H7 (cell line): ENCODE measurements around the gene CYP26C1. TPM values are rescaled to one million over a fixed set of nuclear protein-coding genes. Genes with fewer than 3 reads are reported as not detected.

ENCODE experiments used
- DNase-seq: peaks from one replicate; pipeline ENCODE4 v3.0.0; 2012
- H3K27me3 ChIP-seq: 2 replicates; pipeline ENCODE4 v1.6.0; 2011; ENCODE audit warnings: mild to moderate bottlenecking, low read length; ENCODE audit not compliant: control insufficient read depth, insufficient read depth
- H3K36me3 ChIP-seq: replicated peaks from 2 replicates; pipeline ENCODE4 v1.5.1; 2011; ENCODE audit warnings: low read length; ENCODE audit not compliant: control insufficient read depth, insufficient read depth
- H3K4me3 ChIP-seq: 2 replicates; pipeline ENCODE4 v1.5.1; 2011; ENCODE audit warnings: low read depth, mild to moderate bottlenecking, control low read depth, low read length, moderate library complexity; ENCODE audit not compliant: insufficient read depth
- total RNA-seq: library from RNA; depleted of rRNA; stranded (reverse); fragments of >200 nt; shearing (Covaris generic); gene quantifications from 2 replicates; pipeline ENCODE4 v1.2.3, GENCODE V29; 2014; rRNA removed

Gene CYP26C1, protein sequence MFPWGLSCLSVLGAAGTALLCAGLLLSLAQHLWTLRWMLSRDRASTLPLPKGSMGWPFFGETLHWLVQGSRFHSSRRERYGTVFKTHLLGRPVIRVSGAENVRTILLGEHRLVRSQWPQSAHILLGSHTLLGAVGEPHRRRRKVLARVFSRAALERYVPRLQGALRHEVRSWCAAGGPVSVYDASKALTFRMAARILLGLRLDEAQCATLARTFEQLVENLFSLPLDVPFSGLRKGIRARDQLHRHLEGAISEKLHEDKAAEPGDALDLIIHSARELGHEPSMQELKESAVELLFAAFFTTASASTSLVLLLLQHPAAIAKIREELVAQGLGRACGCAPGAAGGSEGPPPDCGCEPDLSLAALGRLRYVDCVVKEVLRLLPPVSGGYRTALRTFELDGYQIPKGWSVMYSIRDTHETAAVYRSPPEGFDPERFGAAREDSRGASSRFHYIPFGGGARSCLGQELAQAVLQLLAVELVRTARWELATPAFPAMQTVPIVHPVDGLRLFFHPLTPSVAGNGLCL
- 0.26 and 0.28 TPM in 2 replicates for total RNA-seq

DNA sequence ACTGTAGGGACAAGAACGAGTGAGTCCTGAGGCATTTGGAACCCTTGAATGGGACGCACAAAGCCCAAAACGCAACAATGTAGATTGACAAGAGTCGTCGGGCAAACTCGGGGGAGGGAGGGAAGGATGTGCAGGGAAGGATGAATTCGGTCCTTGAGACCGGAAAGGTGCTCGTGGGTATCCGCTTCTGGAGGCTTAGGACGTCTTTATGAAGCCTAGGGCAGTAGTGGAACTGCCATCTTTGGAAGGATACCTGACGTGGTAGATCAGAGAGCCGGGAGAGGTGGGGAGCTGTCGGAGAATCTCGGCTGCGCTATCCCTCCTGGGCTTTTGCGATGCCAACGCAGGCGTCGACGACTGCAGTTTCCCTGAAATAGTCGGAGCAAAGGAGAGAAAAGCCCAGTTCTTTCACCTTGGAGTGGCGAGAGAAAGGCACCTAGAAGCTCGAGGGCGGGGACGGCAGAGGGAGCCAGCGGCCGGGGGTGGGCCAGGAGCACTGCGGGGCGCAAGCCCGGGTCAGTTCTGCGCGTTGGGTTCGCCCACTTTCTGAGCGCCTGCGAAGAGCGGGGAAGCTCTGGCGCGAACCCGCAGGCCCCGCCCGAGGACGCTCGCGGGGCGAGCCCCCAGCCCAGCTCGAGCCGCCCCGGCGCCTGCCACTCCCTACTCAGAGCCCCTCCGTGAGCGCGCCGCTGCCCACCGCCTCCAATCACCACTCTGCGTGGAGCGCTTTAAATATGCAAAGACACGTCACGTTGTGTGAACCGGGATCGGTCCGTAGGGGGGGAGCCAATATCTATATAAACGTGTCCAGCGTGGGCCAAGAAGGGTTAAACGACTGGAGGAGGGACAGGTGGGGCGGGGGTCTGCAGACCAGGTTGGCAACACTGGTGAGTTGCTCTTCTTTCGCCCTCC is at the start of gene CYP26C1:
CYP26C1 (plus strand) TSS at position 824 of the 912 bp plus-strand sequence. CDS start 466 bp downstream, outside the sequence.
- H3K36me3 ChIP-seq, result no peaks in the 10 kb centered on the region
- peak within 1 kb of the TSS; percentile 34 for H3K4me3 ChIP-seq
- peaks cover 73% of the 10 kb centered on the region for H3K27me3 ChIP-seq
- peak; percentile 72 for DNase-seq

DNA sequence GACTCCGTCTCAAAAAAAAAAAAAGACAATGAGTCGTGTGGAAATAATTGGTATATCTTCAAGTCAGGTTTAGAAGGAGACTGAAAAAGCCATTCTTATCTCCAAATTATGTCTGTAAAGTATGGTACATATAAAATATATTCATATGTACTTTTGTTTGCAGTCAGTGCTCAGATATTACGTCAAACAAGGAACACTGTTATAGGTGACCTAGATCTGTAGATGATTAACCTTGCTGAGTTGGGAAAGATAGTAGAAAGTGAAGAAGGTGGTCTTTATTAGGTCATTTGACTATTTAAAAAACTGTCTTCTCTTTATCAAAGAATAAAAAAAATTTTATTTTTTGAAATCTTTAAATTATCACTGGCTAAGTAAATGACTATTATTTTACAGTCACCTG is 44.9 kb upstream of the CYP26C1 start:
- Histone ChIP-seq H3K36me3 (no peaks in the 10 kb centered on the region), H3K27me3 (no peaks in the 10 kb centered on the region), H3K4me3 (no peak overlapping the region)
- no peak for DNase-seq

DNA sequence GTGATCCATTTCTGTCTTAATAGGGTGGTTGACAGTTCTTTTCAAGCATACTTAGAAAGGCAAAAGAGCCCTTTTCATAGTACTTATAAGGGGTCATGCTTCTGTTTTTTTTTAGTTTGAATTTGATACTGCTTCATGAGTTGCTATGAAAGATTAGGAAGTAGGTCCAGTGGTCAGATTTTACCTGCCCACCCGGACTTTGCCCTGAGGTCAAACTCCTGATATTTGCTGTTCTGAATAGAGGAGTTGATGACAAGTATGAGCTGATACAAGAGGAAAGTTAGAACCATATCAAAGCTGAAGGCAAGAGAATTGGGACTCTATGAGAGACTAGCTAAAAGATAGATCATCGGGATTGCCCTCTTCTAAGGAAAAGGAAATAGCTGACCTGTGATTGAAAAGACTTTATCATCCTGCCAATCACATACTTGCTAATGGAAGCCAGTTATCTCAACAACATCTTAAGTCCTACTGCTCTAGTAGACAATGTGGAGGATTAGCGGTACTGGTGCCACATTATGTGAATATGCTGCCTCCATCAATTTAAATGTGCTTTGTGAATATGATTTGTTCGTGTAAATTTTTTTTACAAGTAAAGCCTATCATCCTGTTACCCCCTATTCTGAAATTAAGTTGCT is 37.5 kb upstream of the CYP26C1 start:
- Histone ChIP-seq H3K27me3 (no peaks in the 10 kb centered on the region), H3K4me3 (no peak overlapping the region), H3K36me3 (no peaks in the 10 kb centered on the region)
- DNase-seq, result no peak

DNA sequence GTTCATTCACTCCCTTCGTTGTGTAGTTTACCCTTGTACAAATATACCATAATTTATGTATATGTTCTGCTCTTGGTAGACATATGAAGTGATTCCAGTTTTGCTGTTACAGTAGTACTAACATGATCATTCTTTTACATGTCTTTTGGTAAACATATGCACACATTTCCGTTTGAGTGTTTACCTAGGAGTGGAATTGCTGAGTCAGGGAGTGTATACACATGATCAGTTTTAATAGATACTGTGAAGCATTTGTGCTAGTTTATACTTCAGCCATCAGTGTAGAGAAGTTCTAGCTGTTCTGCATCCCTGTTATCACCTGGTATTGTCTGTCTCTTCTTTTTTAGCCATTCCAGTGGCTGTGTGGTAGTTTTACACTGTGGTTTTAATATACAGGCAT is 34.5 kb upstream of the CYP26C1 start:
- no peak for DNase-seq
- Histone ChIP-seq H3K4me3 (no peak overlapping the region), H3K36me3 (no peaks in the 10 kb centered on the region), H3K27me3 (no peaks in the 10 kb centered on the region)

DNA sequence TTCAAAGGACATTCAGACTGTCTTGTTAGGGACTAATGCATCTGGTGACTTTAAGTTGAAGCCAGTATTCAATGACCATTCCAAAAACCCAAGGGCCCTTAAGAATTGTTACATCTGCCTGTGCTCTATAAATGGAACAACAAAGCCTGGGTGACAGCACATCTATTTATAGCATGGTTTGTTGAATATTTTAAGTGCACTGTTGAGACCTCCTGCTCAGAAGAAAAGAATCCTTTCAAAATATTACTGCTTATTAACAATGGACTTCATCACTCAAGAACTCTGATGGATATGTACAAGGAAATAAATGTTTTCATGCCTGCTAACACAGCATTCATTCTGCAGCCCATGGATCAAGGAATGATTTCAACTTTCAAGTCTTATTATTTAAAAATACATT is 33.1 kb upstream of the CYP26C1 start:
- DNase-seq, result no peak
- H3K36me3 ChIP-seq, result no peaks in the 10 kb centered on the region
- H3K4me3 ChIP-seq, result no peak overlapping the region
- no peaks in the 10 kb centered on the region for H3K27me3 ChIP-seq

DNA sequence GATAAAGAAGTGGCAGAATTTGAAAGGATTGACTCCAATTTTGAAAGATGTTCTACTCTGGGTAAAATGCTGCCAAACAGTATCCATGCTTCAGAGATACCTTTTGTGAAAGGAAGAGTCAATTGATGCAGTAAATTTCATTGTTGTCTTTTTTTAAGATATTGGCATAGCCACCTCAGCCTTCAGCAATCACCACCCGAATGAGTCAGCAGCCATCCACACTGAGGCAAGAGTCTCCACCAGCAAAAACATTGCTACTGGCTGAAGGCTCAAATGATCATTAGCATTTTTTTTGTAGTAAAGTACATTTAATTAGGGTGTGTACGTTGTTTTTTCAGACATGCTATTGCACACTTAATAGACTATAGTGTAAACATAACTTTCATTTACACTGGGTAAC is 31.7 kb upstream of the CYP26C1 start:
- Histone ChIP-seq H3K4me3 (no peak overlapping the region), H3K27me3 (no peaks in the 10 kb centered on the region), H3K36me3 (no peaks in the 10 kb centered on the region)
- no peak for DNase-seq

DNA sequence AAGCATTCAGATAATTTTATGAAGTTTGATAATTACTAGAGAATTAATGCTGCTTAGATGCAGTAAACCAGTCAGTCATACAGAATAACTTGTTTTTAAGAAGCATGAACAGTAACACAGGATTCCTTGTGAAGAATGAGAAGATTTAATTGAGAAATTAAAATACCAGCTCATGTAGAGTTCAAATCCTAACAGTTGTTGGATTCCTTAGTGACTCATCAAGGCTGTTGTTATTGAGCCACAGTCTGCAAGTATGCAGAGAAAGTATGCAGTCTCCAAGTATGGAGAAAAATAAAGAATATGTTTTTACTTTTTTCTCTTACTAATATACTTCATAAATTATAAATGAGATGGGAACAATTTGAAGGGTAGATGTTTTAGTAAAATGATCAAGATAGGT is 30.2 kb upstream of the CYP26C1 start:
- no peak for DNase-seq
- H3K36me3 ChIP-seq, result no peaks in the 10 kb centered on the region
- no peaks in the 10 kb centered on the region for H3K27me3 ChIP-seq
- no peak overlapping the region for H3K4me3 ChIP-seq

DNA sequence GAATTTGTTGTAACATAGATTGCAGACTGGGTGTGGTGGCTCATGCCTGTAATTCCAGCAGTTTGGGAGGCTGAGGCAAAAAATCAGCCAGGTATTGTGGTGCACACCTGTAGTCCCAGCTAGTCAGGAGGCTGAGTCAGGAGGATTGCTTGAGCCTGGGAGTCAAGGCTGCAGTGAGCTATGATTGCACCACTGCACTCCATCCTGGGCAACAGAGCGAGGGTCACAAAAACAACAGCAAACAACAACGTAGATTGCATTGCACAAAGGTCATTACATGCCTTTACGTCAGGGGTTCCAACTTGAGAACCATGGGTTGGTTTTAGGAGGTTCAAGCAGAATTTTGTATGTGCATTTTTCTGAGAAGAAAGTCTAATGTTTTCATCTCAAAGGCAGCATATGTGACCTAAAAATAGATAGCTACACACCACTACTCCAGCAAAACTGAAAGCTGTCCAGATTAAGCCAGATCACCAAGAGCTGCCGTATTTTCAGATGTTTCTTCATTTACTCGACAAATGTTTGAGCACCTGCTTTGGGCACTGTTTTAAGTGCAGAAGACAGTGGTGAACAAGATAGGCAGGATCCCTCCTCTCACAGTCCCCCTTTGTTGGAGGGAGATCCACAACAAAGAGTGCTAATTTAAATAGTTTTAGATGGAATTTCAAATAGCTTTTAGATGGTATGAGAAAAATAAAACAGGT is 28.3 kb upstream of the CYP26C1 start:
- Histone ChIP-seq H3K4me3 (no peak overlapping the region), H3K27me3 (no peaks in the 10 kb centered on the region), H3K36me3 (no peaks in the 10 kb centered on the region)
- no peak for DNase-seq

DNA sequence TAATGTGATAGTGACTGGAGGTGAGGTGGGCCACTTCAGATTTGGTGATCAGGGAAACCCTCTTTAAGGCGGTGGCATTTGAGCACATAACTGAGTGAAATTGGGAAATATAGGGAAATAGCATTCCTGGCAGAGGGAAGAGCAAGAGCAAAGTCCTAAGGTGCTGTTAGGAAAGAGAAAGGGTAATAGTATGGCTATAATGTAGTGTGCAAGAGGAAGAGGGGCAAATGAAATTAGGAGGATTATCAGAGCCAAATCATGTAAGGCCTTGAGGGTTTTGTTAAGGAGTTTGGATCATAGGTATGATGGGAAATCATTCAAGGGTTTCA is 27.8 kb upstream of the CYP26C1 start:
- Histone ChIP-seq H3K4me3 (no peak overlapping the region), H3K27me3 (no peaks in the 10 kb centered on the region), H3K36me3 (no peaks in the 10 kb centered on the region)
- no peak for DNase-seq

DNA sequence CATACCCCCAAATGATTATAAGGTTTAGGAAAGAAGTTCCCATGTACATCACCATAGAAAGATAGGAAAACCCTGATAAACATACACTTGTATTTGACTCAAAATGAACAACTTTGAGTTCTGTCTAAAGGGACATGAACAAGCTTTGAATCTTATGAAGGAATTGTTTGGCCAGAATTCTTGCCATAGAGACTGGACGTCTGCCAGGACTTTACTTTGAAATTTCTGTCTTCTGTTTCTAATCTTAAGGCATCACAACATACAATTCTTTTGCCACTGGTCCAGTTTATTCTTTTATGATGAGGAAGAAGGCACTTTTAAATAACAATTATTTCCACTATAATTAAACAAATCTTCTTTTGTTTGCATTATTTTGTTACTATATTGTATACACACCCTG is 26.2 kb upstream of the CYP26C1 start:
- no peaks in the 10 kb centered on the region for H3K27me3 ChIP-seq
- no peak for DNase-seq
- H3K36me3 ChIP-seq, result no peaks in the 10 kb centered on the region
- H3K4me3 ChIP-seq, result no peak overlapping the region

DNA sequence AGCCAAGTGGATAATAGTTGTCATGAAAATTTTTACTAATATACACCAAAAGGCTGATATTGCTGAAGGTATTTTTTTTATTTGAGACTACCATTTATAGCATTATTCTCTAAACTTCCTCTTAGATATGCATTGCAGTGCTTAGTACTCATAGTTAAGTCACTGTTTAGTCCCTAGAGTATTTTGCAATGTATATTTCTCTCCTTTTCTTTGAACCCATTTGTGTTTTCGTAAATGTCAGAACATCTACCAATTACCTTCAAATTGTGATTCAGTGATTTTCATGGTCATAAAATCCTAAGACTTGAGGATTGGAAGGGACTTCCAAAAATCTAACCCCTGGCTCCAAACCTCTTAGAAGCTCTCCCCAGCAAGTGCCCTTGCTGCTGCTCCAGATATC is 21.5 kb upstream of the CYP26C1 start:
- no peaks in the 10 kb centered on the region for H3K36me3 ChIP-seq
- no peak for DNase-seq
- no peak overlapping the region for H3K4me3 ChIP-seq
- H3K27me3 ChIP-seq, result no peaks in the 10 kb centered on the region

DNA sequence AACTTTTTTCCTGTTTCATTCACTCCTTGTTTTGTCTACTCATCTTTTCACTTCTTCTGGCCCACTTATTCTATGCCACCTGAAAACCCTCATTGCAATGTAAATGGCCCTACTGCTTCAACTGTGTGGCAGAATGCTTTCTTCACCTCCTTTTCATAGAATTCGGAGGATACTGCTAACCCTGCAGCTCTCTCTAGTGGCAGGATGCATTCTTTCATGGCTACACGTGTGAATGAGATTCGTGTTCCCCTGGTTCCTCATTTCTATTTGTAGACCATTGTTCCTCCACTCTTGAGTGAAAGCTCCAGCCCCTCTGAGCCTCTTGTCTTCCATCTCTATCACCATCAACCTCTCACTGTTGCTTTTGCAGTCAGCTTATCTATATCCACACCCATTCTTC is 20.9 kb upstream of the CYP26C1 start:
- H3K4me3 ChIP-seq, result no peak overlapping the region
- DNase-seq, result peak; percentile 71

DNA sequence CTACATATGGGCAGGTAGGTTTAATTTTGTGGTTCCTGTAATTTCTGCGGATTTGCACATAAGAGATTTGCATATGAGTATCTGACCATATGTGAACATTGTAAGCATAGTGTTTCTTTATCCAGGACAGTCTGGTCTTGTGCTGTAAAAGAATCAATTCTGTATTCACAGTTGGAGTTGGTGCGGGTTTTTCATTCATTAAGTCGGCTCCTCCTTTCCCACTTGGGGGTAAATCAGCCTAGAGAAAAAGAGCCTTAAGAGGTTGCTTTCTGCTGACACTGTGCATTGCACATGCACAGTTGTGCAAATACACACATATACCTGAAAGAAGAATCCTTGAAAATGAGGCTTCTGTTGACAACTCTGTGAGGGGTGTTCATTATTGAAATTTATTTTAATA is 6.1 kb upstream of the CYP26C1 start:
- Histone ChIP-seq H3K36me3 (no peaks in the 10 kb centered on the region), H3K4me3 (no peak overlapping the region), H3K27me3 (peaks cover 16% of the 10 kb centered on the region)
- no peak for DNase-seq

More for the DNA sequence above, 20.9 kb upstream of the CYP26C1 start:
- no peaks in the 10 kb centered on the region for H3K27me3 ChIP-seq
- H3K36me3 ChIP-seq, result no peaks in the 10 kb centered on the region

DNA sequence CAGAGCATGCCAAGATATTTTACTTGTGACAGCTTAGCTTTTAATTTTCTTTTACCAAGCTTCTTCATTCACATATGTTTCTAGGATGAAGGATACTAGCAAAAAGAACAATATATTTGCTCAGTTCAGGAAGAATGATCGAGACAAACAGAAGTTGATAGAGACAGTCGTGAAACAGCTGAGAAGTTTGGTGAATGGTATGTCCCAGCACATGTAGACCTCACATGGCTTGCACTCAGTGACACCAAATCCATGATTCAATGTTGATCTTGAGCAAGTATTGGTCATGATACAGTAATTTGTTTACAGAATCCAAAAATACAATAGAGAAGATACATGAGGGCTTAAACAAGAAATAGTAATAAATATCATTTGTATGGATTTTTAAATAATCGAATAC is 2.5 kb upstream of the CYP26C1 start:
- peaks cover 53% of the 10 kb centered on the region for H3K27me3 ChIP-seq
- no peak overlapping the region for H3K4me3 ChIP-seq
- H3K36me3 ChIP-seq, result no peaks in the 10 kb centered on the region
- DNase-seq, result no peak
